D721Med (cell line): ENCODE measurements around the gene PRICKLE2.
A peak's percentile ranks its signal among the peaks of the same experiment; 100 is the strongest.

ENCODE experiments used
- DNase-seq: peaks from one replicate; pipeline ENCODE4 v3.0.0; 2011; ENCODE audit warnings: low spot score; ENCODE audit not compliant: insufficient read length
- FAIRE-seq: peaks from 2 replicates; lab custom pipeline; 2011; peaks lifted over from hg19 to GRCh38; lab: Jason Lieb, UNC
- TF ChIP-seq, protein P1 (sequence below): IDR thresholded peaks from 2 replicates; pipeline ENCODE4 v1.5.1; 2012; ENCODE audit warnings: mild to moderate bottlenecking, control low read depth; ENCODE audit not compliant: insufficient read depth; ENCODE audit errors: missing control alignments

PRICKLE2 gene

DNA sequence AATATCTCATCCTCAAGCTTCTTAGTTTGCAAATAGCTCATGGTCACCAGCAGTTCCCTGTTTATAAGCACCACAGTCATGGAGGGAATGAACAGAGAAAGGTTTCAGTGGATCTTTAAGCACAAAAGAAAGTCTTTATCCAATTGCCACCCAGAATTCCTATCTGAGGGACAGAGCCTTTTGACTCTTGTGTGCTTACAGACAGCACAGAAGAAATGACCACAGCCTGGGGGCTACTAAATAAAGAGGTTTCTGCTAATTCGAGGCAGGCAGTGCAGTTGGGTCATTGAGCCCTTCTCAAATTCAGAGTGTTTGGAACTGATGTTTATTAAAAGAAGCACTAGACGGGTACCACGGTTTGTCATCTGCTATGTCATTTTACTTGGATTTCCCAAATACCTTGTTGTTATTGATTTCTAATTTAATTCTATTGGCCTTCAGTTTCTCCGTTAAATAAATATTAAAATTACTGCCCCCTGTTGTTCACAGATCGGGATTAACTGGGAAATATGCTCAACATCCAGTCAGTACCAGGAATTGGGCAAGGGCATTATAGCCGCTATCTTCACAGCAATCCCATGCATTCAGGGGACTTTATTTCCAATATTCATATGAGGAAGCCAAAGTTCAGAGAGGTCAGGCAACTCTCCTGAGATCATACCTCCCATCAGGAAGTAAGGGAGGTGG, 3.6 kb downstream of the PRICKLE2 start:
- DNase-seq (no peak), FAIRE-seq (no peak)
- TF ChIP-seq, protein P1, sequence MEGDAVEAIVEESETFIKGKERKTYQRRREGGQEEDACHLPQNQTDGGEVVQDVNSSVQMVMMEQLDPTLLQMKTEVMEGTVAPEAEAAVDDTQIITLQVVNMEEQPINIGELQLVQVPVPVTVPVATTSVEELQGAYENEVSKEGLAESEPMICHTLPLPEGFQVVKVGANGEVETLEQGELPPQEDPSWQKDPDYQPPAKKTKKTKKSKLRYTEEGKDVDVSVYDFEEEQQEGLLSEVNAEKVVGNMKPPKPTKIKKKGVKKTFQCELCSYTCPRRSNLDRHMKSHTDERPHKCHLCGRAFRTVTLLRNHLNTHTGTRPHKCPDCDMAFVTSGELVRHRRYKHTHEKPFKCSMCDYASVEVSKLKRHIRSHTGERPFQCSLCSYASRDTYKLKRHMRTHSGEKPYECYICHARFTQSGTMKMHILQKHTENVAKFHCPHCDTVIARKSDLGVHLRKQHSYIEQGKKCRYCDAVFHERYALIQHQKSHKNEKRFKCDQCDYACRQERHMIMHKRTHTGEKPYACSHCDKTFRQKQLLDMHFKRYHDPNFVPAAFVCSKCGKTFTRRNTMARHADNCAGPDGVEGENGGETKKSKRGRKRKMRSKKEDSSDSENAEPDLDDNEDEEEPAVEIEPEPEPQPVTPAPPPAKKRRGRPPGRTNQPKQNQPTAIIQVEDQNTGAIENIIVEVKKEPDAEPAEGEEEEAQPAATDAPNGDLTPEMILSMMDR = peak; percentile 54

DNA sequence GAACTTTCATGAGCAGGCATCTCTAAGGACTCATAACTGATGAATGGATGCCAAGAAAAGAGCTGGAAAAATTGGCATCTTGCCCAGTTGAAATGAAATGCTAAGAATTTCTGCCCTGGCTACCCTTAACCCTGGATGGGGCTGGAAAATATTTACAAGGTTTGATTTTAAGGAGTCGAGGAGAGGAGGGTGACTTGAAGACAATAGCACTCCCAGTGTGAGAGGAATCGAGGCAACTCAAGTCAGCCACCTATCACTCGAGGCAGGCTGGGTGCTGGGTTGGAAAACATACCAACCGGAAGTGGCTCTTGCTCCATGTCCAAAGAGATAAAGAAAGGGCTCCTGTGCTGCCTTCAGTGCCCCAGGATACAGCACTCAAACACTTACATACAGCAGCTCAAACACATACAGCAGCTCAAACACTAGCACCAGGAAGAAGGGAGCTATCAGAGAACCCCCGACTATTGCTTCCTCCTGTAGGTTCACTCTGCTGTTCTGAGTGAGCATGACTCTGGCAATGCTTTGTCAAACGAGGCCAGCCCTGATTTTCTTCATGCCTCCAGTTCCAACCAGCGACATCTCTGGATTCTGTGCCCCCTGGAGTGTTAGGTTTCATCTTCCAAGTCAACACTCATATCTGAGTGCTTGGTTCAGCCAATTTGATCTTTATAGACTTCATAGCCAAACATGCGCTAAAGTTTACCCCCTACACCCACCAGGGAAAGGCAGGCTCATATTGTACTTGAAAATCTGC, 4.9 kb downstream of the PRICKLE2 start:
- DNase-seq = no peak
- TF ChIP-seq, protein P1 = no peak
- peak; percentile 41 for FAIRE-seq

DNA sequence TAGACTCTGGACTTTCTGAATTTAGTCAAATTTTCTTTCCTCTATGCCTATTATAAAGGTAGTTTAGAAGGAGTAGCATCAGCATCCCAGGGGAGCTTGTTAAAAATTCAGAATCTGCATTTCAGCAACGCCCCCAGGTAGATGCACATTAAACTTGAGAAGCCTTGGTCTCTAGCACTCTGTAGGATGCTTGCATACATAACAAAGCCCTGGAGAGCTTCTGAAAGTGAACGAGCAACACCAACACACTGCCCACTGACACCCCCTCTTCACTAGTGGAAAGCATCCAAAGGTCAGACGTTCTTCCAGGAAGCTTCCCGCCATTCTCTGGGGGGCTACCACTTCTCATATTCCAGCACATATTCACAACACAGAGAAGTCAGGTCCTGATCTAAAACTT, 6.5 kb downstream of the PRICKLE2 start:
- FAIRE-seq (no peak), DNase-seq (no peak)
- TF ChIP-seq, protein P1 = no peak

DNA sequence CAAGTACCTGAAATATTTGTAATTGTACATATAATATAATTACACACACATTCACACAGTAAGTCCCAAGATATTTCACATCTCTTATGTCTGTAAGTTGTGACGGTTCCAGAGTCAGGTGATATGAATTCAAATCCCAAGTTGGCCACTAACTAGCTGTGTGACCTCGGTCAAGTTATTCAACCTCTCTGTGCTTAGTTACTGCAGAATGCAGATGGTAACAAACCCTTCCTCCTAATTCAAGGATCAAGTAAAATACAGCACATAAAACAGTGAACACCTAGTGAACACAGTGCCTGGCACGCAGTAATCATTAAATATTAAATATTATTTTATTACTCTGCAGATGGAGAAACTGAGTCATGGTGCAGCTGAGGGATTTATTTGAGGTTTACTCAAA, 6.9 kb downstream of the PRICKLE2 start:
- no peak for DNase-seq
- TF ChIP-seq, protein P1 = no peak
- peak; percentile 16 for FAIRE-seq

DNA sequence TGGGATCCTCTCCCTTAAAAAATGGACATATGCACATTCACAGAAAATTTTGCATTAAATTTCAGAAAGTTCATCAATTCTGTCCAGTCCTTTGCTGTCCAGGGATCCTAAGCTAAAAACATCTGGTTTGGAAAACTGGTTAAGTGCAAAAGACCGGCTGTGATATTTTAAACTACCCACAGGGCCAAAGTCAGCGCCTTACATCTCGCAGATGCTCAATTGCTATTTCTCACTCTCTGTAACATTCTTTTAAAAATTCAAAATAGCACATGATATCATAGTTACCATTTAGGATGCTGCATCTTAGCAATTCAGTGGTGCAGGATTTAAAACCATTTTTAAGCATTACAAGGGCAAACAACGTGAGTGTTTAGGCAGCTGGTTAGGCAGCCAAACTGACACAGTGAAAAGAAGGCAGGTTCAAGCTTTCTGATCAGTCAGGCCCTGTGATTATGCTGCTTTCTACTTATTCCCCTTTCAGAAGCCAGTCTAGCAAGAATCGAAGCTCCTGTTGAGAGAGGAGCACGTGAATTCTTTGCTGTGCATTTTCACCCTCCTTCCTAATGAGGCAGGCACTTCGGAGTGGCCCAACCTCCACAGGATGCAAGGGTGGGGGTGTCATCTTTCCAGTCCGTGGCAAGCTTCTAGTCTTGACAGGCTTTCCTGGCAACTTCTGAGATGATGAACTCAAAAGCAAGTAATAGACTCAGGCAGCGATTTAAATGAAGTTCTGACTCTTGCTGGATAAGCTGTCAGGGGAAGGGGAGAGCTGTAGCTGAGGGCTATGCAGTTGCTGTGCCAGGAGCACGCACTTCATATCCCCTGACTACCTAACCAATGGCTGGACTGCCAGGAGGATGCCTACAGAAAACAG, 8.8 kb downstream of the PRICKLE2 start:
- TF ChIP-seq, protein P1 = no peak
- peak; percentile 6 for FAIRE-seq
- DNase-seq = no peak

DNA sequence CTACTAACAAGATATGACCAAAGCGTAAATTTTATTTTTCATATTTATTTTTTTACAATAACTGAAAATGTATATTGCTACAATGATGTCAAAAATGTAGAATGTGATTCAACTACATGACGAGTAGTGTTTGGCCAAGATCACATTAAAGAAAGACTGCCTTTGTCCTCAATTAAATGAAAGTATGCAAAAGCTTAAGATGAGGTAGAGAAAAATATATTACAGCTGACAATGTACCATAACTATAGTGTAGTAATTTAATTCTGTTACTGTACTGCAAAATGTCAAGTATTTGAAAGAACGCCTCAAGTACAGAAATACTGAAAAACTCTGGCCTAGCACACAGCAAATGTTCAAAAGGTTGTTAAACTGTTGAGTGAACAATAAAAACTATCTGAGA, 9.7 kb downstream of the PRICKLE2 start:
- TF ChIP-seq, protein P1 = no peak
- FAIRE-seq = no peak
- DNase-seq = no peak
